Measurements from ENCODE around the gene HLA-DQA1.
A peak's percentile ranks its signal among the peaks of the same experiment; 100 is the strongest.
"Not testable (repeated sequence)": the region's sequence is repeated elsewhere in the genome, so short reads cannot be mapped to it uniquely, and the experiment has no call there.

Gene HLA-DQA1

GRCh38 chr6:32622545-32623401 lies 14.4 kb upstream of the HLA-DQA1 start:
- peak in 1 of 2 donors; percentile 6 for DNase-seq (ENCODE audit: low read depth in 2 of 2)

GRCh38 chr6:32623693-32624092 lies 13.5 kb upstream of the HLA-DQA1 start:
- no peak for DNase-seq (ENCODE audit: low read depth in 2 of 2)

- no peak for DNase-seq (ENCODE audit: low read depth in 2 of 2)
Measured at GRCh38 chr6:32624565-32624964, 12.6 kb upstream of the HLA-DQA1 start.

- no peak for DNase-seq (ENCODE audit: low read depth in 2 of 2)
Measured at GRCh38 chr6:32625137-32625536, 12.1 kb upstream of the HLA-DQA1 start.

GRCh38 chr6:32627249-32627648 lies 10.0 kb upstream of the HLA-DQA1 start:
- no peak for DNase-seq (ENCODE audit: low read depth in 2 of 2)

- DNase-seq (ENCODE audit: low read depth in 2 of 2) = no peak
Measured at GRCh38 chr6:32627831-32628230, 9.4 kb upstream of the HLA-DQA1 start.

- DNase-seq (ENCODE audit: low read depth in 2 of 2) = not testable (repeated sequence)
Measured at GRCh38 chr6:32629793-32630192, 7.4 kb upstream of the HLA-DQA1 start.

GRCh38 chr6:32635526-32636123 lies 1.6 kb upstream of the HLA-DQA1 start:
- DNase-seq (ENCODE audit: low read depth in 2 of 2) = no peak

GRCh38 chr6:32637883-32638282 lies 677 bp downstream of the HLA-DQA1 start:
- DNase-seq (ENCODE audit: low read depth in 2 of 2) = no peak

- DNase-seq (ENCODE audit: low read depth in 2 of 2) = no peak
Measured at GRCh38 chr6:32638532-32639219, 1.5 kb downstream of the HLA-DQA1 start.

- DNase-seq (ENCODE audit: low read depth in 2 of 2) = no peak
Measured at GRCh38 chr6:32639440-32640394, 2.5 kb downstream of the HLA-DQA1 start.

- DNase-seq (ENCODE audit: low read depth in 2 of 2) = no peak
Measured at GRCh38 chr6:32641122-32641521, 3.9 kb downstream of the HLA-DQA1 start.

GRCh38 chr6:32641785-32642719 lies 4.8 kb downstream of the HLA-DQA1 start:
- not testable (repeated sequence) for DNase-seq (ENCODE audit: low read depth in 2 of 2)

- no peak for DNase-seq (ENCODE audit: low read depth in 2 of 2)
Measured at GRCh38 chr6:32642720-32643106, 5.5 kb downstream of the HLA-DQA1 start.

GRCh38 chr6:32643904-32644303 lies 6.7 kb downstream of the HLA-DQA1 start:
- DNase-seq (ENCODE audit: low read depth in 2 of 2) = no peak

- no peak for DNase-seq (ENCODE audit: low read depth in 2 of 2)
Measured at GRCh38 chr6:32645047-32645703, 8.0 kb downstream of the HLA-DQA1 start.

GRCh38 chr6:32655203-32655710 lies 18.1 kb downstream of the HLA-DQA1 start:
- DNase-seq (ENCODE audit: low read depth in 2 of 2) = no peak

GRCh38 chr6:32657329-32657728 lies 20.1 kb downstream of the HLA-DQA1 start:
- not testable (repeated sequence) for DNase-seq (ENCODE audit: low read depth in 2 of 2)

GRCh38 chr6:32657819-32658218 lies 20.6 kb downstream of the HLA-DQA1 start:
- not testable (repeated sequence) for DNase-seq (ENCODE audit: low read depth in 2 of 2)
